Activated CD4-positive, alpha-beta T cell treated with anti-CD3 and anti-CD28 coated beads, Interleukin-2, Interleukin-6, amounts not matched to agents 100 ng/mL and 50 ng/mL, durations not matched to agents 16 hours and 8 hours (primary cell): Measurements from ENCODE around the gene UGT1A6.

ENCODE experiments used
- DNase-seq: peaks from one replicate; pipeline ENCODE4 v3.0.0-alpha.2; 2020

Gene UGT1A6

DNA sequence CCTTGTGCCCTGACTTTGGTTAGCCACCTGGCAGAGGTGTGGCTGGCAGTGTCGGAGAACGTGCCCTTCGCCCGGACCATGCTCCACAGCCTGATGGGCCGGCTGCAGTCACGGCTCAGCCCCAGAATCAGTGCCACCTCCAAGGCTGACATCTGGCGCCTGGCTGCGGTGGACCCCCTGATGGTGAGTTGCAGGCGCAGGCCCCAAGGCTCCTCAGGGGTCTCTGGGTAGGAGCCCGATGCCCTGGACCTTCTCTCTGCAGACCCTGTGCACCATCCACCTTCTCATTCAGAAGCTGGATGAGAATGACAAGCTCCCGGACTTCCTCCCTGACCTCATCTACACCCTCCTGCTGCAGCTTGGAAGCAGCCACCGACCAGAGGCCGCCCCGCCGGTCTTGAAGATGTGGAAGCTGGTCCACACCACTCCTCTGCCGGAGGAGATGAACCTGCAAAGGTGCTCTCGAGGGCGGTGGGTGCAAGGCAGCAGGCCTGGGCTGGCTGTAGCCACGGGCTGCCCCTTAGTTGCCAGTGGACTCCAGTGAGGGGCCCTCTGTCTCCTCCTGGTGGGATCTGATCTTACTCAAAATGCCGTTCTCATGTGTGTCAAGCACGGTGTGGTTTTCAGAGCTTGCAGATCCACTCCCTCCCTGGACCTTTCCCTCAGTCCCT lies 129.5 kb downstream of the UGT1A6 start:
- no peak for DNase-seq
